K562 (cell line): ENCODE results near the gene CCDC124. TPM values are rescaled to one million over a fixed set of nuclear protein-coding genes. Genes with fewer than 3 reads are reported as not detected.

ENCODE experiments used
- ATAC-seq: fragments of 200-7000 bp; cut with Tn5 transposase; 3 replicates; pipeline ENCODE4 v1.9.1; 2020; ENCODE audit warnings: moderate library complexity
- BruUV-seq: library from RNA; stranded (reverse); fragments of 400-500 nt; replicated peaks from 2 replicates; lab custom pipeline; 2021; lab: Mats Ljungman, UMichigan
- CTCF ChIA-PET: fragments of 300-600 bp; formaldehyde crosslinking; extraction: SDS; loops from one replicate; lab custom pipeline; 2021; ENCODE audit warnings: low intra/inter-chr PET ratio; lab: Yijun Ruan, JAX
- POLR2A ChIA-PET: fragments of 300-600, 350-650 bp; sonication (Branson Sonifier 250); formaldehyde crosslinking; extraction: SDS; loops from one replicate; lab custom pipeline; 2021; ENCODE audit warnings: antibody characterized with exemption, inconsistent platforms; lab: Yijun Ruan, JAX
- DNase-seq, 4 experiments: peaks; one replicate each; pipeline versions ENCODE4 v3.0.0 to v3.0.0-alpha.2; 2011 to 2018; ENCODE audit warnings: low spot score in 3 of 4, mixed read lengths in 3 of 4; ENCODE audit errors: extremely low read depth in 1 of 4
- FAIRE-seq: peaks from 2 replicates; lab custom pipeline; 2011; peaks lifted over from hg19 to GRCh38; lab: Jason Lieb, UNC
- H2AFZ ChIP-seq: 2 replicates; pipeline ENCODE4 v1.6.0; 2011; ENCODE audit warnings: low read depth, low read length, control low read depth, inconsistent platforms
- H3K27ac ChIP-seq: fragments of 200-600 bp; 3 replicates; pipeline ENCODE4 v1.8.0; 2011; ENCODE audit warnings: low read depth, mild to moderate bottlenecking, control low read depth, inconsistent platforms, low read length, moderate library complexity, mixed read lengths; ENCODE audit errors: extremely low read depth
- H3K27me3 ChIP-seq, 2 experiments: fragments of 300-600 bp in 1 of 2; 2 replicates in 1 of 2; 3 replicates in 1 of 2; pipeline versions ENCODE4 v1.6.0 to v1.8.0; 2011; ENCODE audit warnings: inconsistent platforms in 2 of 2, low read length in 2 of 2, mild to moderate bottlenecking in 1 of 2, mixed read lengths in 1 of 2, moderate library complexity in 1 of 2; ENCODE audit not compliant: control insufficient read depth in 2 of 2, insufficient read depth in 2 of 2
- H3K36me3 ChIP-seq: fragments of 300-600 bp; 3 replicates; pipeline ENCODE4 v1.8.0; 2011; ENCODE audit warnings: mild to moderate bottlenecking, low read length, inconsistent platforms; ENCODE audit not compliant: control insufficient read depth, insufficient read depth
- H3K4me1 ChIP-seq, 2 experiments: fragments of 200-600 bp in 1 of 2; replicated peaks in 1 of 2; 2 replicates in 1 of 2; 3 replicates in 1 of 2; pipeline versions ENCODE4 v1.5.1 to v1.8.0; 2011; ENCODE audit warnings: inconsistent platforms in 2 of 2, low read length in 2 of 2, mild to moderate bottlenecking in 1 of 2, mixed read lengths in 1 of 2, moderate library complexity in 1 of 2; ENCODE audit not compliant: control insufficient read depth in 2 of 2, insufficient read depth in 2 of 2
- H3K4me2 ChIP-seq: 2 replicates; pipeline ENCODE4 v1.6.1; 2011; ENCODE audit warnings: low read length, control low read depth, inconsistent platforms, mixed read lengths; ENCODE audit not compliant: insufficient read depth
- H3K4me3 ChIP-seq: fragments of 200-600 bp; sonication (generic), shearing (Covaris generic); 2 replicates; pipeline ENCODE4 v1.5.1; 2016; ENCODE audit warnings: control low read depth, inconsistent platforms
- H3K79me2 ChIP-seq: fragments of 200-600 bp; 3 replicates; pipeline ENCODE4 v1.8.0; 2011; ENCODE audit warnings: low read length, inconsistent platforms; ENCODE audit not compliant: control insufficient read depth, insufficient read depth
- H3K9ac ChIP-seq, 2 experiments: 2 replicates each; pipeline versions ENCODE4 v1.6.0 to v1.6.1; 2011; ENCODE audit warnings: low read depth in 2 of 2, low read length in 2 of 2, control low read depth in 1 of 2, inconsistent platforms in 1 of 2, mild to moderate bottlenecking in 1 of 2, mixed read lengths in 1 of 2; ENCODE audit not compliant: insufficient read depth in 1 of 2
- H3K9me1 ChIP-seq: one replicate; pipeline ENCODE4 v1.6.0; 2011; ENCODE audit warnings: inconsistent platforms, mild to moderate bottlenecking, low read length, moderate library complexity; ENCODE audit not compliant: control insufficient read depth, insufficient read depth
- H3K9me3 ChIP-seq: replicated peaks from 2 replicates; pipeline ENCODE4 v1.5.1; 2011; ENCODE audit warnings: low read depth, low read length, inconsistent platforms; ENCODE audit not compliant: control insufficient read depth, insufficient read depth
- H4K20me1 ChIP-seq: replicated peaks from 2 replicates; pipeline ENCODE4 v1.6.1; 2011; ENCODE audit warnings: low read length, inconsistent platforms, mixed read lengths; ENCODE audit not compliant: control insufficient read depth, insufficient read depth
- CEBPG ChIP-seq, 3 experiments: fragments of 200-800 bp in 1 of 3; sonication (Bioruptor generic) in 1 of 3; sonication (generic) in 1 of 3; formaldehyde crosslinking in 1 of 3; IDR thresholded peaks in 2 of 3; conservative IDR thresholded peaks in 1 of 3; 2 replicates each; pipeline versions ENCODE4 v1.6.1 to v1.8.0; 2016 to 2022; ENCODE audit warnings: missing compliant biosample characterization in 2 of 3, missing genetic modification characterization in 2 of 3, mild to moderate bottlenecking in 1 of 3, missing genetic modification reagents in 1 of 3
- FOS ChIP-seq: IDR thresholded peaks from 3 replicates; pipeline ENCODE4 v1.6.1; 2011; ENCODE audit not compliant: insufficient read length; ENCODE audit errors: extremely low read depth
- FOXA1 ChIP-seq: fragments of 450-650 bp; IDR thresholded peaks from 2 replicates; pipeline ENCODE4 v1.6.1; 2016; ENCODE audit warnings: mild to moderate bottlenecking, borderline replicate concordance
- GTF2E2 ChIP-seq: fragments of 200-800 bp; sonication (Bioruptor generic); IDR thresholded peaks from 2 replicates; pipeline ENCODE4 v1.6.1; 2016; ENCODE audit warnings: missing genetic modification characterization, missing compliant biosample characterization
- IRF2 ChIP-seq: sonication (generic); formaldehyde crosslinking; IDR thresholded peaks from 2 replicates; pipeline ENCODE4 v1.8.1; 2022; ENCODE audit warnings: mild to moderate bottlenecking, missing genetic modification reagents
- MAFK ChIP-seq: IDR thresholded peaks from 2 replicates; pipeline ENCODE4 v1.6.1; 2011; ENCODE audit warnings: low read length, improper control_type of control experiment
- NCOA4 ChIP-seq: fragments of 450-650 bp; IDR thresholded peaks from 2 replicates; pipeline ENCODE4 v1.6.1; 2018; ENCODE audit warnings: mild to moderate bottlenecking; ENCODE audit not compliant: partially characterized antibody
- PRMT5 ChIP-seq: sonication (generic); formaldehyde crosslinking; IDR thresholded peaks from 2 replicates; pipeline ENCODE4 v1.5.0; 2020; ENCODE audit warnings: missing genetic modification reagents
- RBM14 ChIP-seq: fragments of 200-400 bp; formaldehyde crosslinking; IDR thresholded peaks from 2 replicates; pipeline ENCODE4 v1.6.1; 2018; ENCODE audit warnings: low read depth, mild to moderate bottlenecking, low read length, moderate library complexity, borderline replicate concordance; ENCODE audit not compliant: insufficient read depth
- SP2 ChIP-seq: IDR thresholded peaks from 2 replicates; pipeline ENCODE4 v1.6.1; 2011; ENCODE audit warnings: mild to moderate bottlenecking, low read depth, low read length, moderate library complexity; ENCODE audit not compliant: poor library complexity, severe bottlenecking; ENCODE audit errors: extremely low read depth
- ZNF282 ChIP-seq: sonication (generic); formaldehyde crosslinking; IDR thresholded peaks from 2 replicates; pipeline ENCODE4 v1.8.1; 2023; ENCODE audit warnings: missing genetic modification reagents
- ZNF766 ChIP-seq: fragments of 200-800 bp; sonication (Bioruptor generic); conservative IDR thresholded peaks from 2 replicates; pipeline ENCODE4 v1.6.1; 2016; ENCODE audit warnings: missing genetic modification characterization, missing compliant biosample characterization
- WGBS: fragments of 100-300 bp; shearing (Covaris generic); methylation state at CpG from one replicate; pipeline ENCODE4 v1.1.6; 2016; ENCODE audit warnings: low coverage, mixed read lengths; ENCODE audit not compliant: insufficient coverage; ENCODE audit errors: missing lambda C conversion rate; 5-methylcytosine and 5-hydroxymethylcytosine counted together
- in situ Hi-C: fragments of 300-500 bp; cut with MboI; formaldehyde crosslinking; loops from 4 replicates; pipeline ENCODE4 v1.15.0; 2018; ENCODE audit warnings: inconsistent platforms, mixed read lengths
- intact Hi-C: fragments of 100-400 bp; cut with micrococcal nuclease; formaldehyde crosslinking; loops from 2 replicates; pipeline ENCODE4 v1.14.2; 2022
- polyA plus RNA-seq, 8 experiments: library from polyadenylated mRNA; depleted of rRNA in 4 of 8; stranded (reverse) in 5 of 8; unstranded in 3 of 8; fragments of >200 nt; fragmentation: Nextera tagmentation in 2 of 8; fragmentation: Illumina TruSeq in 1 of 8; extraction: Ambion mirVana in 2 of 8; extraction: Trizol in 1 of 8; gene quantifications; 2 replicates each; pipeline versions ENCODE4 v1.2.1 to v1.2.3, GENCODE V29; 2011 to 2014; ENCODE audit warnings: inconsistent platforms in 1 of 8, missing spikeins in 1 of 8
- total RNA-seq, 7 experiments: library from RNA; depleted of rRNA in 6 of 7; stranded (reverse); fragments of >200 nt in 6 of 7; fragmentation: Illumina TruSeq in 2 of 7; extraction: Trizol in 2 of 7; gene quantifications; 2 replicates each; pipeline versions ENCODE4 v1.2.1 to v1.2.3, GENCODE V29; 2011 to 2021; ENCODE audit warnings: low replicate concordance in 1 of 7
- TF ChIP-seq, protein P1 (sequence below): fragments of 450-650 bp; IDR thresholded peaks from 2 replicates; pipeline ENCODE4 v1.6.1; 2016; ENCODE audit warnings: missing biosample characterization, missing genetic modification characterization
- TF ChIP-seq, protein P2 (sequence below): fragments of 450-650 bp; formaldehyde crosslinking; IDR thresholded peaks from 2 replicates; pipeline ENCODE4 v1.4.0; 2020; ENCODE audit warnings: mild to moderate bottlenecking, moderate library complexity
- TF ChIP-seq, protein P3 (sequence below): sonication (generic); formaldehyde crosslinking; IDR thresholded peaks from 2 replicates; pipeline ENCODE4 v1.8.1; 2023; ENCODE audit warnings: mild to moderate bottlenecking, missing genetic modification reagents

CCDC124 gene
- total and polyA plus RNA-seq, 9 of the 15 experiments (the other 6 are each of a cell fraction or from before 2014, with no cell fraction given) = 5.8 to 234 (median 40.1) TPM

DNA sequence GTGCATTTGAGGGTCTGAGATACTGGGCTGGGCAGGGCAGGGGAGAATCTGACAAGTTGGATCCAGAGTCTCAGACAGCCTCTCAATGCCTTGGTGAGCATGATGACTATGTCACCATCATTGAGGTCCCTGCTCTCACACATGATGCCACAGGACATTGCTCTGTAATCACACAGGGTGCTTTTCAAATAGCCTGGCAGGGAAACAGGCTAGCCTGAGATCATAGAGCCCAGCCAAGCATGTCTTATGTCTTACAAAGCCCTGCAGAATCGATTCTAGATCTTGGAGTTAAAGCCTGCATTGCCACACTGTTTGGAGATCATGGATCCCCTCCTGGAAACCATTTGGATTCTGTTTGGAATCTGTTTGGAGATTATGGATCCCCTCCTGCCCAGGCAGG is 39.4 kb downstream of the CCDC124 start:
- Histone ChIP-seq H3K9ac (no peak overlapping the region; a peak in 1 of 4 replicates), H3K4me1 (peaks cover 12 to 32% of the 10 kb centered on the region in 2 experiments), H3K27ac (no peak overlapping the region), H3K4me2 (no peak overlapping the region), H3K36me3 (no peaks in the 10 kb centered on the region), H3K4me3 (no peak overlapping the region), H4K20me1 (no peaks in the 10 kb centered on the region), H3K9me3 (no peaks in the 10 kb centered on the region), H2AFZ (no peak overlapping the region), H3K27me3 (no peaks in the 10 kb centered on the region; a peak in 1 of 5 replicates), H3K9me1 (no peaks in the 10 kb centered on the region), H3K79me2 (no peaks in the 10 kb centered on the region)
- ATAC-seq (no peak), FAIRE-seq (no peak), DNase-seq (no peak)
- POLR2A ChIA-PET = interaction anchor here (1.1 kb wide), 1 partner anchor 27 kb away, joined by 3 read pairs; no protein-coding TSS in a partner anchor
- in situ Hi-C loops = no loop called here
- CTCF ChIA-PET = no interaction called here
- no TSS peak for BruUV-seq
- 5% methylated on average over 1 of the region's 1 CpG for WGBS
- intact Hi-C loops = no loop called here
- TF ChIP-seq GTF2E2 (no peak), SP2 (no peak), IRF2 (no peak), FOS (no peak), CEBPG (CRISPR knock-in tag; IDR thresholded peaks at IDR 0.05) (no peak), CEBPG (tag; conservative IDR thresholded peaks at IDR 0.05 in 1 of 2, IDR thresholded peaks at IDR 0.05 in 1 of 2) (no peak), ZNF282 (no peak), FOXA1 (no peak), NCOA4 (no peak), MAFK (no peak), RBM14 (no peak), ZNF766 (CRISPR knock-in tag) (no peak), PRMT5 (CRISPR knock-in tag) (no peak)
- TF ChIP-seq, protein P1, sequence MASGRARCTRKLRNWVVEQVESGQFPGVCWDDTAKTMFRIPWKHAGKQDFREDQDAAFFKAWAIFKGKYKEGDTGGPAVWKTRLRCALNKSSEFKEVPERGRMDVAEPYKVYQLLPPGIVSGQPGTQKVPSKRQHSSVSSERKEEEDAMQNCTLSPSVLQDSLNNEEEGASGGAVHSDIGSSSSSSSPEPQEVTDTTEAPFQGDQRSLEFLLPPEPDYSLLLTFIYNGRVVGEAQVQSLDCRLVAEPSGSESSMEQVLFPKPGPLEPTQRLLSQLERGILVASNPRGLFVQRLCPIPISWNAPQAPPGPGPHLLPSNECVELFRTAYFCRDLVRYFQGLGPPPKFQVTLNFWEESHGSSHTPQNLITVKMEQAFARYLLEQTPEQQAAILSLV (tag) = no peak
- TF ChIP-seq, protein P2, sequence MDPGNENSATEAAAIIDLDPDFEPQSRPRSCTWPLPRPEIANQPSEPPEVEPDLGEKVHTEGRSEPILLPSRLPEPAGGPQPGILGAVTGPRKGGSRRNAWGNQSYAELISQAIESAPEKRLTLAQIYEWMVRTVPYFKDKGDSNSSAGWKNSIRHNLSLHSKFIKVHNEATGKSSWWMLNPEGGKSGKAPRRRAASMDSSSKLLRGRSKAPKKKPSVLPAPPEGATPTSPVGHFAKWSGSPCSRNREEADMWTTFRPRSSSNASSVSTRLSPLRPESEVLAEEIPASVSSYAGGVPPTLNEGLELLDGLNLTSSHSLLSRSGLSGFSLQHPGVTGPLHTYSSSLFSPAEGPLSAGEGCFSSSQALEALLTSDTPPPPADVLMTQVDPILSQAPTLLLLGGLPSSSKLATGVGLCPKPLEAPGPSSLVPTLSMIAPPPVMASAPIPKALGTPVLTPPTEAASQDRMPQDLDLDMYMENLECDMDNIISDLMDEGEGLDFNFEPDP (CRISPR knock-in tag) = no peak
- TF ChIP-seq, protein P3, sequence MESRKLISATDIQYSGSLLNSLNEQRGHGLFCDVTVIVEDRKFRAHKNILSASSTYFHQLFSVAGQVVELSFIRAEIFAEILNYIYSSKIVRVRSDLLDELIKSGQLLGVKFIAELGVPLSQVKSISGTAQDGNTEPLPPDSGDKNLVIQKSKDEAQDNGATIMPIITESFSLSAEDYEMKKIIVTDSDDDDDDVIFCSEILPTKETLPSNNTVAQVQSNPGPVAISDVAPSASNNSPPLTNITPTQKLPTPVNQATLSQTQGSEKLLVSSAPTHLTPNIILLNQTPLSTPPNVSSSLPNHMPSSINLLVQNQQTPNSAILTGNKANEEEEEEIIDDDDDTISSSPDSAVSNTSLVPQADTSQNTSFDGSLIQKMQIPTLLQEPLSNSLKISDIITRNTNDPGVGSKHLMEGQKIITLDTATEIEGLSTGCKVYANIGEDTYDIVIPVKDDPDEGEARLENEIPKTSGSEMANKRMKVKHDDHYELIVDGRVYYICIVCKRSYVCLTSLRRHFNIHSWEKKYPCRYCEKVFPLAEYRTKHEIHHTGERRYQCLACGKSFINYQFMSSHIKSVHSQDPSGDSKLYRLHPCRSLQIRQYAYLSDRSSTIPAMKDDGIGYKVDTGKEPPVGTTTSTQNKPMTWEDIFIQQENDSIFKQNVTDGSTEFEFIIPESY = no peak
